ENCODE measurements around the gene COL8A2. TPM values are rescaled to one million over a fixed set of nuclear protein-coding genes. Genes with fewer than 3 reads are reported as not detected.

COL8A2 gene
- total RNA-seq, 2 experiments from 2014 or later = 1.8 to 1.9 TPM

DNA sequence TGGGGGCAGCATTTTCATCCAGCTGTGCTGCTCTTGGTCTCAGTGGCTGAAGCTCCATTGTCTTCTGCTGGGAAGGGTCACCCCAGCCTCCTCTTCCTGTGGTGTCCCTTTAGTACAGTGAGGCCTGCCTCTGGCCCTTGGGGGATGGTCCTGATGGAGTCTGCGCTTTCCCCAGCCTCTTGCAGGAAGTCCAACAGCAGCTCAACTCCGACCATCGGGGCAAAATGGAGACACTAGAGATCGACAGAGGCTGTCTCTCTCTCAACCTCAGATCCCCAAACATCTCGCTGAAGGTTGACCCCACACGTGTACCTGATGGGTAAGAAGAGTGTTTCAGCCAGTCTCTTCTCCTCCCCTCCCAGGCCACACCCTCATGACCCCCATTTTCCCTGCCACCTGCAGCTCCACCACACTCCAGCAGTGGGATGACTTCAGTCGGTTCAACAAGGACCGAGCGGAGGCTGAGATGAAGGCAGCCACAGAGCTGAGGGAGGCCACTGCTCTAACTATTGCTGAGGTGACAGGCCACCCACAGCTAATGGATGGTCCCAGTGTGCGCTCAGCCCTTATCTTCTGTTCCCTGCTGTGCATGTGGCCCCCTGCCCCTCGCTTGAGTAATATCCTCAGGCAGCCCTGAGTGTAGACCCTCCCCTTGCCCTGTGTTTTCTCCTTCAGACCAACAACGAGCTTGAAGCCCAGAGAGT lies 38.3 kb downstream of the COL8A2 start:
- H3K4me3 Mint-ChIP-seq = peak overlapping the region; percentile 32
- DNase-seq = no peak

GRCh38 chr1:36085686-36086526 lies 39.1 kb downstream of the COL8A2 start:
- Mint-ChIP-seq H3K27ac (no peak overlapping the region), H3K9me3 (no peaks in the 10 kb centered on the region), H3K36me3 (peaks cover 9% of the 10 kb centered on the region), H3K27me3 (peaks cover 44% of the 10 kb centered on the region), H3K4me3 (no peak overlapping the region), H3K4me1 (peaks cover 10% of the 10 kb centered on the region)
- no peak for DNase-seq

More for the DNA sequence above, 38.3 kb downstream of the COL8A2 start:
- Mint-ChIP-seq H3K36me3 (peaks cover 10% of the 10 kb centered on the region), H3K4me1 (peaks cover 14% of the 10 kb centered on the region), H3K27ac (no peak overlapping the region), H3K27me3 (peaks cover 44% of the 10 kb centered on the region), H3K9me3 (no peaks in the 10 kb centered on the region)

GRCh38 chr1:36085126-36085525 lies 39.9 kb downstream of the COL8A2 start:
- Mint-ChIP-seq H3K36me3 (peaks cover 8% of the 10 kb centered on the region), H3K9me3 (no peaks in the 10 kb centered on the region), H3K27me3 (peaks cover 44% of the 10 kb centered on the region), H3K4me3 (no peak overlapping the region), H3K27ac (no peak overlapping the region), H3K4me1 (peaks cover 8% of the 10 kb centered on the region)
- DNase-seq = no peak

GRCh38 chr1:36084497-36085115 lies 40.4 kb downstream of the COL8A2 start:
- no peaks in the 10 kb centered on the region for H3K9me3 Mint-ChIP-seq
- peaks cover 3% of the 10 kb centered on the region for H3K4me1 Mint-ChIP-seq
- peak overlapping the region; percentile 22 for H3K4me3 Mint-ChIP-seq
- DNase-seq = no peak
- H3K36me3 Mint-ChIP-seq = peaks cover 4% of the 10 kb centered on the region
- H3K27ac Mint-ChIP-seq = no peak overlapping the region
- H3K27me3 Mint-ChIP-seq = peaks cover 44% of the 10 kb centered on the region

- Mint-ChIP-seq H3K4me3 (peak within 1 kb of the TSS; percentile 47), H3K36me3 (no peaks in the 10 kb centered on the region), H3K27me3 (peaks cover 44% of the 10 kb centered on the region), H3K27ac (no peak within 1 kb of the TSS), H3K4me1 (no peaks in the 10 kb centered on the region), H3K9me3 (no peaks in the 10 kb centered on the region)
- peak; percentile 31 for DNase-seq
These were observed 41.2 kb downstream of the COL8A2 start, which contains the start of gene TEKT2 for GRCh38 chr1:36083635-36084496. TSS of gene TEKT2 (plus strand) at chr1:36084094. CDS start at chr1:36084922, 828 bp downstream.

DNA sequence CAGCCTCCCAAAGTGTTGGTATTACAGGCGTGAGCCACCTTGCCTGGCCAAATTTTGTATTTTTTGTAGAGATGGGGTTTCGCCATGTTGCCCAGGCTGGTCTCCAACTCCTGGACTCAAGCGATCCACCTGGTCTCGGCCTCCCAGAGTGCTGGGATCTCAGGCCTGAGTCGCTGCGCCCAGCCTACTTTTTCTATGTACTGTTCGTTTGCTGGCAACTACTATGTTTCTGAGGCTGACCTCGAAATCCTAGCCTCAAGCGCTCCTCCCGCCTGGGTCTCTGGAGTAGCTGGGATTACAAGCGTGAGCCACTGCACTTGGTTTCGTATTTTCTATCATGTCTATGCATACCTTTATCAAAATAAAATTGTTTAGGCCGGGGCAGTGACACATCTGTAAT lies 41.8 kb downstream of the COL8A2 start:
- no peak overlapping the region for H3K4me3 Mint-ChIP-seq
- no peaks in the 10 kb centered on the region for H3K9me3 Mint-ChIP-seq
- H3K36me3 Mint-ChIP-seq = no peaks in the 10 kb centered on the region
- no peak overlapping the region for H3K27ac Mint-ChIP-seq
- H3K4me1 Mint-ChIP-seq = no peaks in the 10 kb centered on the region
- DNase-seq = no peak
- peaks cover 44% of the 10 kb centered on the region for H3K27me3 Mint-ChIP-seq

DNA sequence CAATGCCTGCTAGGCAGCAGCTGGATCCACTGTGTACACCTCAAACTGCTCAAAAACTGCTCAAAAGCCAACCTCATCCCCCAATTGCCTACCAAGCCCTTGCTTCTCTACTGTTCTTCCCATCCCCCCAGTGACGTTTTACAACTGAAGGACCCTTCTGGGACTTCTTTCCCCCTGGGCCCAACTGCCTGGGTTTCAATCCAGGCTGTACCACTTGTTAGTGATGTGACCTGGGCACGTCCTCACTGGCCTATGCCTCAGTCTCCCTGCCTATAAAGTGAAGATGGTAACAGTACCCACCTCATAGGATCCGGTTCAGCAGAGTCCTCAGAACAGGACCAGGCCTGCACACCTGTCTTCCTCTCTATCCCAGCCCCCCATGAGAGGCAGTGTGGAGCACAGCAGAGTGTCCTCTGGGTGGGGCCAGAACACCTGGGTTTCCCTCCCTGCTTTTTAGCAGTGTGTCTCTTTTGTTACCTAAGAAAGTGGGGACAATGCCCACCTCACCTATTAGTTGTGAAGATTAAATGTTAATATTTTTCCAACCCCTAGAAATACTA lies 43.0 kb downstream of the COL8A2 start:
- peaks cover 44% of the 10 kb centered on the region for H3K27me3 Mint-ChIP-seq
- DNase-seq = no peak
- no peaks in the 10 kb centered on the region for H3K4me1 Mint-ChIP-seq
- H3K36me3 Mint-ChIP-seq = no peaks in the 10 kb centered on the region
- H3K27ac Mint-ChIP-seq = no peak overlapping the region
- no peak overlapping the region for H3K4me3 Mint-ChIP-seq
- H3K9me3 Mint-ChIP-seq = no peaks in the 10 kb centered on the region

- H3K9me3 Mint-ChIP-seq = no peaks in the 10 kb centered on the region
- no peak overlapping the region for H3K4me3 Mint-ChIP-seq
- H3K27ac Mint-ChIP-seq = no peak overlapping the region
- no peaks in the 10 kb centered on the region for H3K36me3 Mint-ChIP-seq
- H3K27me3 Mint-ChIP-seq = peaks cover 38% of the 10 kb centered on the region
- no peak for DNase-seq
- no peaks in the 10 kb centered on the region for H3K4me1 Mint-ChIP-seq
These were observed 44.2 kb downstream of the COL8A2 start for GRCh38 chr1:36080801-36081200.

DNA sequence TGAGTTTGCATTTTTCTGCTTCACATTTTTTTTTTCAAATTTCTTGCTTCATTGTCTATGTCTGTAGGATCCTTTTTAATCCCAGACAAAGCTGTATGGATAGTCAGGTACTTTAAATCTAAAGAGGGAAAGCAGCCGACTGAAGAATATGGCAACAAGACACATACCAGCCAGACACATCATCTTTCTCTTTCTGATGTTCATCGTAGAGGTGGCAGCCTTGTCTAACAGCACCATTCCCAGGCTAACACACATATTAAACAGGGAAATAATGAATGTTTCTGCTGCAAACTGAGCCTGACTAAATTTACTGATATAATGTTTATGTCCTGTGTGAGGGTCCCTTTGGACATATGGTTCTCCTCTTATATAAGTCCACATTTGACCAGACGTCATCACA lies 44.8 kb downstream of the COL8A2 start:
- peaks cover 33% of the 10 kb centered on the region for H3K27me3 Mint-ChIP-seq
- H3K4me1 Mint-ChIP-seq = no peaks in the 10 kb centered on the region
- H3K9me3 Mint-ChIP-seq = no peaks in the 10 kb centered on the region
- H3K4me3 Mint-ChIP-seq = no peak overlapping the region
- no peaks in the 10 kb centered on the region for H3K36me3 Mint-ChIP-seq
- no peak for DNase-seq
- no peak overlapping the region for H3K27ac Mint-ChIP-seq

DNA sequence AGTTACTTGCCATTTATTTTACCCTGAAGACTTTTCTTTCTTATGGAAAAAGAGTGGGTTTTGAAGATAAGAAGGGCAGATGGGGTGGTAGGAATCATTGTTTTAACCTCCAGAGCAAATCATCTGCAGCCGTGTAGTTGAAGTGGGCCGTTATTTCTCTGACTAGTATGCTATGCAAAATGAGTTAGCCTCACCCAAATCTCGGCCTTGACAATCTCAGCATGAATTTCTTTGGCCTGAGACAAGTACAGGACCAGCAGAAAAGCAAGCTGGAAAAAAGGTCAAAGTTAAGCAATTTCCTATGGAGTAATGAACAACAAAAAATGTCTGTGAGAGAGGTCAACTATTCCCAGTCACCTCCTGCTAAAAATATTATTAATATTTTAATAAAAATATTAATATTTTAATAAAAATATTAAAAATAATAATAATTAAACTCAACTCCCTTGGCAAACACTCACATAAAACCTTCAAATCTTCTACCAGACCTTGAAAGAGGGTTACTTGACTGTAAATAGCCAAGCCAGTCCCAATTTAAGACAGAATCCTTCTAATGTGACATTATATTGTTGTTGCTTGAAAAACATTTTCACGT lies 47.9 kb downstream of the COL8A2 start:
- H3K9me3 Mint-ChIP-seq = no peaks in the 10 kb centered on the region
- H3K4me3 Mint-ChIP-seq = no peak overlapping the region
- H3K36me3 Mint-ChIP-seq = no peaks in the 10 kb centered on the region

GRCh38 chr1:36070349-36070748 lies 54.7 kb downstream of the COL8A2 start:
- H3K36me3 Mint-ChIP-seq = no peaks in the 10 kb centered on the region

More for the DNA sequence above, 47.9 kb downstream of the COL8A2 start:
- Mint-ChIP-seq H3K27ac (no peak overlapping the region), H3K27me3 (peaks cover 4% of the 10 kb centered on the region), H3K4me1 (no peaks in the 10 kb centered on the region)
- DNase-seq = no peak

GRCh38 chr1:36068866-36069265 lies 56.2 kb downstream of the COL8A2 start:
- Mint-ChIP-seq H3K36me3 (no peaks in the 10 kb centered on the region), H3K4me3 (no peak overlapping the region), H3K9me3 (peaks cover 1% of the 10 kb centered on the region), H3K27me3 (no peaks in the 10 kb centered on the region), H3K4me1 (no peaks in the 10 kb centered on the region), H3K27ac (no peak overlapping the region)
- DNase-seq = no peak

More at GRCh38 chr1:36070349-36070748, 54.7 kb downstream of the COL8A2 start:
- Mint-ChIP-seq H3K4me1 (no peaks in the 10 kb centered on the region), H3K27ac (no peak overlapping the region), H3K9me3 (peaks cover 1% of the 10 kb centered on the region), H3K4me3 (no peak overlapping the region), H3K27me3 (no peaks in the 10 kb centered on the region)
- DNase-seq = no peak

GRCh38 chr1:36067871-36068270 lies 57.2 kb downstream of the COL8A2 start:
- Mint-ChIP-seq H3K4me3 (no peak overlapping the region), H3K27ac (no peak overlapping the region), H3K27me3 (no peaks in the 10 kb centered on the region), H3K4me1 (no peaks in the 10 kb centered on the region), H3K36me3 (no peaks in the 10 kb centered on the region), H3K9me3 (peaks cover 1% of the 10 kb centered on the region)
- DNase-seq = no peak

GRCh38 chr1:36062315-36062714 lies 62.7 kb downstream of the COL8A2 start:
- no peaks in the 10 kb centered on the region for H3K36me3 Mint-ChIP-seq
- no peaks in the 10 kb centered on the region for H3K9me3 Mint-ChIP-seq
- H3K4me1 Mint-ChIP-seq = no peaks in the 10 kb centered on the region
- H3K27ac Mint-ChIP-seq = no peak overlapping the region
- no peak overlapping the region for H3K4me3 Mint-ChIP-seq
- H3K27me3 Mint-ChIP-seq = no peaks in the 10 kb centered on the region
- no peak for DNase-seq

All from activated naive CD8-positive, alpha-beta T cell treated with anti-CD3 and anti-CD28 coated beads for 36 hours (primary cell).